Astrocyte of the spinal cord (primary cell): ENCODE data around the gene JAG2.

Experiments used
- DNase-seq: peaks from one replicate; pipeline ENCODE4 v3.0.0; 2011; ENCODE audit warnings: low read depth, low spot score
- H3K4me3 ChIP-seq: 2 replicates; pipeline ENCODE4 v1.5.1; 2011; ENCODE audit warnings: low read depth, mild to moderate bottlenecking, low read length, moderate library complexity
- CTCF ChIP-seq: IDR thresholded peaks from 2 replicates; pipeline ENCODE4 v1.5.1; 2012; ENCODE audit warnings: low read depth, mild to moderate bottlenecking, low read length, inconsistent platforms
- in situ Hi-C: cut with HindIII; loops from 2 replicates; pipeline ENCODE4 v1.10.0; 2017; ENCODE audit warnings: low sequenced_read_pairs

The JAG2 gene

GRCh38 chr14:105100910-105101309 lies 67.7 kb downstream of the JAG2 start:
- TF ChIP-seq CTCF = no peak
- in situ Hi-C loops = no loop called here
- no peak overlapping the region for H3K4me3 ChIP-seq
- DNase-seq = no peak

- DNase-seq = no peak
- no peak for TF ChIP-seq CTCF
- in situ Hi-C loops = no loop called here
- H3K4me3 ChIP-seq = no peak overlapping the region
Observed at GRCh38 chr14:105099778-105100177, 68.8 kb downstream of the JAG2 start.

- no peak for TF ChIP-seq CTCF
- DNase-seq = no peak
- H3K4me3 ChIP-seq = no peak overlapping the region
- in situ Hi-C loops = no loop called here
Observed at GRCh38 chr14:105098316-105098715, 70.3 kb downstream of the JAG2 start.

- TF ChIP-seq CTCF = no peak
- in situ Hi-C loops = no loop called here
- no peak for DNase-seq
- H3K4me3 ChIP-seq = no peak overlapping the region
Observed at GRCh38 chr14:105097794-105098127, 70.8 kb downstream of the JAG2 start.

GRCh38 chr14:105096206-105096875 lies 72.2 kb downstream of the JAG2 start:
- no peak for DNase-seq
- H3K4me3 ChIP-seq = no peak overlapping the region
- no peak for TF ChIP-seq CTCF
- in situ Hi-C loops = no loop called here

GRCh38 chr14:105095236-105095805 lies 73.3 kb downstream of the JAG2 start:
- TF ChIP-seq CTCF = no peak
- no peak for DNase-seq
- no peak overlapping the region for H3K4me3 ChIP-seq
- in situ Hi-C loops = no loop called here
